GM12891 (cell line): ENCODE results near the gene HOXA9.

Experiments
- POLR2A ChIP-seq: IDR thresholded peaks from 2 replicates; pipeline ENCODE4 v1.6.1; 2011; ENCODE audit warnings: low read depth, low read length, control low read depth
- POLR2AphosphoS5 ChIP-seq: IDR thresholded peaks from 2 replicates; pipeline ENCODE4 v1.6.1; 2011; ENCODE audit warnings: low read depth, low read length, control low read depth

- TF ChIP-seq POLR2A (no peak), POLR2AphosphoS5 (no peak)
Observed at GRCh38 chr7:27193335-27194001, 28.1 kb upstream of the HOXA9 start.
